C4-2B (cell line): ENCODE data around the gene RNF150.

Experiments
- CTCF ChIP-seq: fragments of 450-650 bp; conservative IDR thresholded peaks from 2 replicates; pipeline ENCODE4 v1.5.1; 2017; ENCODE audit warnings: mild to moderate bottlenecking
- ZFX ChIP-seq: fragments of 450-650 bp; IDR thresholded peaks from 2 replicates; pipeline ENCODE4 v1.6.1; 2017

GRCh38 chr4:141102367-141102766 lies 30.9 kb downstream of the RNF150 start:
- no peak for TF ChIP-seq CTCF
- TF ChIP-seq ZFX = no peak
